HG03108 (cell line): ENCODE measurements around the gene TGFB2.

Source experiments
- ATAC-seq: cut with Tn5 transposase; IDR thresholded peaks from one replicate; pipeline ENCODE4 v1.9.1; 2021; ENCODE audit warnings: moderate library complexity; ENCODE audit not compliant: unreplicated experiment

TGFB2 gene

DNA sequence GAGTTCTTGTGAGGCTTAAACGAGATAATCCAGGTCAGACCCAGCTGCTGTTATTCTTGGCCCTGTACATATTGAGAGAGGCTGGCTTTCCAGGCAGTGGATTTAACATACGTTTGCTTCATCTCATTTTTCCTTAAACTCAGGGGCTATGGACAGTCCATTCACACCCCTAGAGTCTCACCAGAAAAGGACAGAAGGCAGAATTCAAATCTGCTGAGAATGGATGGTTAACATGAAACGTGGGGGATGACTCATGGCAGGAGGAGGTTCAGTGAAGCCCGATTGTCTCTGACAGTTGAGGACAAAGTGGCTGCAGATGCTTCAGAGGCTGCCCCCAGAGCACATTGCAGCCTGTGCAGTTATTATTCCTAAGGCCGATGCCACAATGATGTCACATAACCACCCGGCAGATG lies 39.5 kb downstream of the TGFB2 start:
- no peak for ATAC-seq

DNA sequence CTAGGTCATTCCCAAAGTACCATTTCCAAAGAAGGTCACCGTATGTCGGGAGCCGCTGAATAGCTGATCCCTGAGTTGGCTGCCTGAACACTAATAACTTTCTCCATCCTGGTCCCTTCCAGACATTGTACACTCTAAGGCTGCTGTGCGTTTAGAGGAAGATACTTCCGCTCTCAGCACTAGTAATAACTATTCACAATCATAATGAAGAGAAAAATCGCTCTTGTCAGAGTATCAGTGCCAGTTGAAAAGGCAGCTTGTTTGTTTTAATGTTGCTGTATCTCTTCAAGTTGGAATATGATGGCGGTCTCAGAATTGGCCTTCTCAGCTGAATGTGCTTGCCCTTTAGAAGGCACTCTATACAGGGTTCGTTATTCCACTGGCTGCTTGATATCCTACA lies 43.5 kb downstream of the TGFB2 start:
- no peak for ATAC-seq

DNA sequence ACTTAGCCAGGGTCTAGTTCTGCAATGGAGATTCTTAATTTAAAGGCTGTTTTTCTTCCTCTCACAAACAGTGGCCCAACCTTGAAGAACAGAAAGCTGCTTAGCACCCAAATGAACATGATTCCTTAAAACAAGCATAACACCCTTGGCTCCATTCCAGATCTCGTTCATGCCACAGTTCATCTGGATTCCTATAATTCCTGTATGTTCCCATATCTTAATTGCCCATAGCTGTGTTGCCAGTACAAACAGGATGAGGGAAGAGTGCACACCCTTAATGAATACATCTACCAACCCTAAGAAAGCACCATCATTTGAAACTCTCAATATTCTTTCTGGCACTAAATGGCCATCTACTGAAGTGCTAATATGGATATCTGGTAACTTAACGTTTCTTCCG lies 45.5 kb downstream of the TGFB2 start:
- no peak for ATAC-seq

DNA sequence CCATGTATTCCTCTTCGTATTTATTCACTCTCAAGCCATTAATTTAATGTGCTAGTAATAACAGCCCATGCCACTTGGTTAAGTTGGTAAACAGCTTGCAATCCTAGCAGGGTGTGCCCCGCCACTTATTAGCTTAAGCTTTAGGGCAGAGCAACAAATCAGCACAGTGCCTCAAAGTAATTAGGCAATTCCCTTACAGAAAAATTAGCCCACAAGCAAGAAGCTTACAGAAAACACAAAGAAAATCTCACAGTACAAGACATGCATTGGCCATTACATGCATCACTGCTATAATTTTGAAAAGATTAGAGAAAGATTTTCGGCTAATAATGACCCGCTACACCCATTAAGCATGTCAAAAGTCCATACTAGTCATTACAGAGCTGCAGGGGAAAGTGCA lies 47.6 kb downstream of the TGFB2 start:
- no peak for ATAC-seq

DNA sequence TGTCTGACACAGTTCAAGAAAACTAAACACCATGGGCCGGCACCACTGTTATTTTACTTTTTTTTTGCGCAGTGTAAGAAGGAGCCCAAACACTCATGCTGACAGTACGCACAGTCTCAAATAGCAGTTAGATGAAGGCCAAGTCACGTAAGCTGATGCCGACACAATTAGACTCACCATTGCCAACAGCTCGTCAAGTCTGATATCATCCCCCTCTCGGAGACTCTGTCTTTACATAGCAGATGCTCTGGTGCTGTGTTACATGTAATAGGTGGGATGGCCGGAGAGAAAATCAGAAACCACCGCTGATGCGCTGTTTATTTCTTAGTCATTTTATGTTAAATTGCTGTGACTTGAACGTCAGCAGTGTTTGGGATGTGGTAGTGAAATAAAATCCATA lies 49.3 kb downstream of the TGFB2 start:
- no peak for ATAC-seq

DNA sequence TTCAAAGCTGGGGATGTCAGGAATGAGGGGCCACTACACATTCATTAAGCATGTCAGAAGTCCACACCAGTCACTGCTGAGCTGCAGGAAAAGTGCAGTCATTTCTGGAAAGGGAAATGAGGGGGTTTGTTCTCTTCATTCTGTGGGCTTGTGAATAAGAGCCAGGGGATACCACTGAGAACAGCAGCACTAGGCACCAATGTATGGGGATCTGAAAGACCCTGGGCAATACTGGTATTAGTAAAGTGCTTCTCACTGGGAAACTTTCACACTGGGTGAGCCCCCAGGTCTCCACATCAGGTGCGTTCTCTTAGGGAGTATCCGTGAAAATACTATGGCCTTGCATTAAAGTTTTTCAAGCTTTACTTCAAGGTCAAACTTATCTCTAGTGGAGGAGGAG lies 49.9 kb downstream of the TGFB2 start:
- ATAC-seq, result no peak

DNA sequence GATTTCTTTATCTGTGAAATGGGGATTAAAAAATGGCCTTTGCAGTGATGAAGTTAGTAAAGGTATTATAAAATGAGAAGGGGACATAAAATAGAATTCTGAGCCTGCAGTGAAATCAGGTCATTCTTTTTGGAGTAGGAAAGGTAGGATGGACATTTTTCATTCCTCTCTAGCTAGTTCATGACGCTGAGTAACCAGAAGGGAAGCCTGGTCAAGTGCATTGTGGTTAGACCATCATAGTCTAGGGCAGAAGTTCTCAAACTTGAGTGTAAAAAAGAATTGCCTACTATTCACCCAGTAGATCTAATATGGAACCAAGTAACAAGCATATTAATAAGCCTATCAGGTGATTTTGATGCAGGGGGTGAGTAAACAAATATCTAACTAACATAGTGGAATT lies 50.8 kb downstream of the TGFB2 start:
- no peak for ATAC-seq

DNA sequence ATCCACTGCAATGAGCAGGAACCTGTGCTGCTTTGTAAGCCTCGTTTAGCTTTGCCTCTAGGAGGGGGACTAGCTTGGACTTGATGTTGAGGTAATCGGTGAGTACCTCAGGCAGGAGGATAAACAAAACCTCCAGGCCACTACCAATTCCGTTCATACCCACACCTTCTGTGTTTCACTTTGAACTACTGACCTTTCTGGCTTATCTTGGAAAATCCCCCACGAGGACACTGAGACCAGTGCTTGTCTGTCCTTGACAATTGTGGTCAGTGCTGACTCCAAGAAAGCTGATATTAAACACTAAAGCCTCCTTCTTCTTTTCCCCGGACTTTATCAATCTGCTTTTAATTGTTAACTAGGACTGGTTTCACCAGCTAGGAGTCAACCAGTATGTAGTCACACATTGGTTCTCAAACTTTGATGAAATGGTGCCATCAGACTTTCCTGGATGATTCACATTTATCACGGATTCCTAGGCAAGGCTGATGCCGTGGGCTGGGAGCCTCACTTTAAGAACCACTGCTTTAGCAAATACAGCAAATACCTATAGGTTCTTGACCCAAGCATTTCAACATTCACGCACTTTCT lies 52.7 kb downstream of the TGFB2 start:
- no peak for ATAC-seq

DNA sequence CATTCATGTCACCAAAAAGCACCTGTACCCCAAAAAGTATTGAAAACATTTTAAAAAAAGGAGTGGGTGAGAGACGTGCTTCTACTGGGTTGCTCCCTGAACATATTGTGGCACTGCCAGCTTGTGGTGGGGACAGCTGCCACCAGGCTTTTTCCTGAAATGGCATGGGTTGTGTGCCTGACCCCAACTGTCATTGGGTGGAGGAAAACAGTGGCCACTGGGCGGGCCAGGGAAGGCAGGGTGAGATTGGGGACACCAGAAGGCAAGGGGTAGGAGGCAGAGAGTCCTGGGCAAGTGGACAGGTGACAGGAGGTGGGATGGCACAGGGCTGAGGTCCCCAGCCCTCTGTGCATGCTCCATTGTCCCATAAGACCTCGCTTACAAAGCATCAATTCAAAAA lies 55.5 kb downstream of the TGFB2 start:
- ATAC-seq, result no peak

DNA sequence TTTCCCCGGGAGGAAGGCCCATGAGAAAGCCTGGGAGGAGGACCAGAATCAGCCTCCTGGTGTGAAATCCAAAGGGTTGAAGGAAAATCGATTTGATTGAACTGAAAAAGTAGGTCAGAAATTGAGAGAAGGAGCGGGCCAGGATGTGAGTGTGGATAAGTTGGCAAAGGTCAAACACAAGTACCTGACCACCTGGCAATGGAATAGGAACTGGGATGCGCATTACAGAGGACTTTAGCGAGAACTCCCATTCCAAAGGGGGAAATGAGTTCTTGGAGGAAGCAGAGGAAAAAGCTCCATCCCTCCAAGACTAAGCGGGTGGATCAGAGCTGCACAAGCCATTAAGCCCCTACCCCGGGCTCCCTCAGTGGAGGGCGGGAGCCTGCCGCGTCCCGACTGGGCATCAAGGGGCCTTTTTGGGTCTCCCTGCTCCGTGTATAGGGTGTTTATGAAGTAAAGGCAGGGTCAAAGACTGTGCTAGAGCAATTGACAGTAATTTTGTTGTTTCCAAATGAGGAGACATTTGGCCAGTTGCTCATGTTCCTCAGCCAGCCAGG lies 56.4 kb downstream of the TGFB2 start:
- ATAC-seq, result no peak

DNA sequence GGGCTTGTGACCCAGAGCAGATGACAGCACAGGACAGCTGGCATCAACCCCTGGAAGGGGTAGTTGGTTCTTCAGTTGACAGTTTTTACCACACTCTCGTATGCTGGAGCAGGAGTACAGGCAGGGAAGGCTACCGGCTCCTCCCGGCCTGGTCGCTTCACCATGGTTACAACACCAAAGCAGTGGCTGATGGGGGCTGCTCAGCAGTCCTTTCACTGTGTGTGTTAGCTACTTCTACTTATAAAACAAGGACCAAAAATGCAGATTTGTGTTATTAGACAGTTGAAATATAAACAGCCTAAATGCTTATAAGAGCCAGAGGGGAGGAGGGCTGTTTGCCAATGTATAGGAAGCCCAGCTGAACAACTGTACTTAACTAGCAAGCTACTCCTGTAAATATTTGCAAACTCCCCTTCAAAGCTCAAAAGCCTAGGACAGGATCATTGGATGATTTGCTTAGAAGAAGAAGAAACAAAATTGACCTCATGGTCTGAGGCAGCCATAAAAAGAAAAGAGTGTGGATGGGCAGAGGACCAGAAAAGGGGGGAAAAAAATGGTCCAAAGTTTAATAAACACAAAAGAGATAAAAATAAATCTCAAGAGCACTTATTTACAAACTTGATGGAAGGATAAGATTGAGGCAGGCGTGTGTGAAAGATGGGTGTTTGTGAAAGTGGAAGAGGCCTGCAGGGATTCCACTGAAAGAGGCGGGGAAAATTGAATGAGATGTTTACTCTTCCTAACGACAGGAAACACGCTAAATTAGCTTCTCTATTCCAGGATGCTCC lies 57.1 kb downstream of the TGFB2 start:
- ATAC-seq, result no peak

DNA sequence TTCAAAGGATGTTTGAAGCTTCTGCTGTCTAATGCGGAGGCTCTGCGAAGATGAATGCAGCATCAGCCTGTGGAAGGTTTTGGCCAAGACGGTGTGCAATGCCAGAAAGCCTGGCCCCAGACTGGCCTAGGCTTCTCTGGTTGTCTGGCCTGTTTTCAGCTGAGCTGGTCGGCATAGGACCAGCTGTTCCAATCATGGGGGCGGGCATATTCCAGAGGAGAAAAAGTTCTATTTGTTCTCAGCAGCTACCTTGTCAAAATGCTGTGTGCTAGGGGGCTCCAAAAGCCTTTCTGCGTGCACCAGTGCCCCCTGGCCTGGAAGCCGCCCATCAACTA lies 57.6 kb downstream of the TGFB2 start:
- no peak for ATAC-seq

DNA sequence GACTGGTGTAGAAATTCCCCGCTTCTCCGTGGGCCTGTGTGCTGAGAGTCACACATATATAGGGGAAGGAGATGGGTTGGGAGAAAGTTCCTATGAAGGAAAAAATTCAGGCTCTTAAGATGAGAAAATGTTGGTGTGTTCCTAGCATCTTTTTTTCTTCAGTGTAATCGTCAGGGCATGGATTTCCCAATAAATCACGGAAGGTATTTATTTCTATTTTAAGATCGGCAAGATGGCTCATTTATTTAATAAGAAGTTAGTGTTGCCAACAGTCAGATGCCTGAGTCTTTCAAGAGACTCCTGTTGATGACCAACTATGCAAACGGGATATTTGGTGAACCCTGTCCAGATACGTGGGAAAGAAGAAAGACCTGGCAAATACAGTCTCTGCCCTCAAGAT lies 58.2 kb downstream of the TGFB2 start:
- ATAC-seq, result no peak

DNA sequence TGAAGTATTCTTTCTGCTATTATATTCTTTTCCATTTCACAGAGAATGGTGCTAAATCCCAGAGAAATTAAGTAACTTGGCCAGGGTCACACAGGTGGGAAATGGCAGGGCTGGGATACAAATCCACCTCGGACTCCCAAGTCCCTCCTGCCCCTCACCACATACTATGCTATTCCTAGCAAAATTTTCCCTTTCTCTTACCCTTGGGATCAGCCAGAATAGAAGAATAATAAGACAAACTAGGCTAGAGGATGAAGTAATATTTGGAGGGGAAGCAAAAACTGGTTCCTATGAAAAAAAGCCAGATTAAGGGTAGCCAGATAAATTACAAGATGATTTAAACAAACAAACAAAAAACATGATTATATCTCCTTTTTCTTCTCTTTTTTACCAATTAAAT lies 62.5 kb downstream of the TGFB2 start:
- no peak for ATAC-seq

DNA sequence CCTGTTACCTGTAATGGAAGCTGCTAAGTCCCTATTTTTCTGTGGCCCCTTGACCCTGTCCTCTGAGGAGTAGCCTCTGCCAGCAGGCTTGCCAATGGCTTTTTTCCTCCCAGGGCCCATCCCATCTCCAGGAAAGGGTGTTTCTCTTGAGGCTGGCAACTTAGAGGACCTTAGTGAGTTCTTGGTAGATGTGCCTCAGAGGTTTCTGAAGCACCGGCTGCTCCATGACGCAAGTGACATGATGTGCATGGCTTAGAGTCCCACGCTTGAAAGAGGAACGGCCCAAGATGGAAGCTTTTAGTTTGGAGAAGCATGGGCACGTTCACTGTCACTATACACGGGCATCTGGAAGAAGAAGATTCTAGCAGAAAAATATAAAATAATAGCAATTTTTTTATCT lies 63.0 kb downstream of the TGFB2 start:
- ATAC-seq, result no peak

DNA sequence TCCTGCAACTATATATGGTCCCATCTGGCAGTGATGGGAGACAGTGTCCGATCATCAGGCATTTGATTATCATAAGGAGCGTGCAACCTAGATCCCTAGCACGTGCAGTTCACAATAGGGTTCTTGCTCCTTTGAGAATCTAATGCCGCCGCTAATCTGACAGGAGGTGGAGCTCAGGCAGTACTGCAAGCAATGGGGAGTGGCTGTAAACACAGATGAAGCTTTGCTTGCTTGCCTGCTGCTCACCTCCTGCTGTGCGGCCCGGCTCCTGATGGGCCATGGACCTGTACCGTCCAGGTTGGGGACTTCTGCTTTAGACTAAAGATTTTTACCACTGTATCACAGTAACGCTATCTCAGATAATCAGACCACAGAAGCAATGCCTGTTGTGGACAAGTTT lies 63.8 kb downstream of the TGFB2 start:
- no peak for ATAC-seq

DNA sequence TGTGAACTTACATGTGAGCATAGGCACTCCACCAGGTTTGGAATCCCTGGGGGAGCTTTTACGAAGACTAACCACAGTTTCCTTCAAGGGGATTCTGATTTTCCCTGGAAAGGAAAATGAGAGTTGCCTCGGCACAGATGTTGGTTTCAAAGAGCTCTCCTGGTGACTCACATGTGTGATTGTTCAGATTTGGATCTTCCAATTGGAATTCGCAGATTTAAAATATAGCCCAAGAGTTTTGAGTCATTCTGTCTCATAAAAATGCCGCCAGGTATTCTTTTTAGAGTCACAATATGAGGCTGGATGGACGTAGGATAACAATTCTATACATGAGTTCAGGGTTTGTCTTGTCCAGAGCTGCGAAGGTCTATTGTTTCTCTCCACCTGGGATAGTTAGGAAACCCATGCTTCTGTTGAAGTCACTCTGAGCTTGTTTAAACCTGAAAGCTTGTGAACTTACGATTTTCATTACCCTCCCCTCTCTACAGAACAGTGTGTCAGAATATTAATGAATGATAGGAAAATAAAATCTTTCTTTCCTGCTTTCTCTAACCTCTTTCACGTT lies 64.9 kb downstream of the TGFB2 start:
- ATAC-seq, result no peak

DNA sequence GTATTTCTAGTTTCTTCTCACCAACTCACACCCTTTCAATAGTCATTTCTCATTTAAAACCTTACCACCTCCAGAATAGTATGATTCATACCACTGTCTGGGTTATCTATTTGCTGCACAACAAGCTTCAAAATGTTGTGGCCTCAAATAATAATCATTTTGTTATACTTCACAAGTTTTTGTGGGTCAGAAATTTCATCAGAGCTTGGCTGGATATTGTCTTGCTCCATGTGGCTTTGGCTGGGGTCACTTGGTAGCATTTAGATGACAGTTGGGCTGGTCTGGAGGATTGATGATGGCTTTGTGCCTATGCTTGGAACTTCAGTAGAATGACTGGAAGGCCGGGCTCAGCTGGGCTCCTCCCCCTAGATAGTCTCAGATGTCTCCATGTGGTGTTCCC lies 66.0 kb downstream of the TGFB2 start:
- ATAC-seq, result no peak

DNA sequence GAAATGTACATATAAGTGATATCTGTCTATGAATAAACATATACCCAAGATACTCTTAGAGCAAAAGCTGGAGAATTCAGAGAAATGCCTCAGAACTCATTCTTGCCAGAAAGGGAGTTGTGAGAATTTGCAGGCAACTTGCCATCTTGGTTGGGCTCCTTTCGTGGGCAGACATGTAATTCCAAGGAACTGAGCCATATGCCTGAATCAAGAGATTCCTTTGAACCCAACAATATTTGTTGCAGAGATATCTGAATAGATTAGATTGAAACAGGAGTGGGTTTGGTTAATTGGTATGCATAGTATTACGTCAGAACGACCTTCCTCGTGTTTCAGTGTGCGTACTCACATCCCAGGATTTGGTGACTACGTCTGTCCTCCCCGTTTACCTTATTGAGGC lies 67.0 kb downstream of the TGFB2 start:
- ATAC-seq, result no peak

DNA sequence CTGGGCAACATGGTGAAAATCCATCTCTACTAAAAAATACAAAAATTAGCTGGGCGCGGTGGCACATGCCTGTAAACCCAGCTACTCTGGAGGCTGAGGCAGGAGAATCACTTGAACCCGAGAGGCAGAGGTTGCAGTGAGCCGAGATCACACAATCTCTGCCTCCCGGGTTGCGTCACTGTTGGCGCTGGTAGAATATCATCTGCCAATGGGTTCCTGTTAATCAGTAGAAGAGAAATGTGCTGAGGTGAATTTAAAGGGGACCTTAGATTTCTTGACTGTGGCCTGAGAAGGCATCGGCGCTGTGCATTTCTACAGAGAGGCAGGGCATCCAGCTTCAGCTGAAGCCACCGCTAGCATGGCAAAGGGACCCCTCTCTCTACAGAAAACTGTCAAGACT lies 68.0 kb downstream of the TGFB2 start:
- no peak for ATAC-seq

DNA sequence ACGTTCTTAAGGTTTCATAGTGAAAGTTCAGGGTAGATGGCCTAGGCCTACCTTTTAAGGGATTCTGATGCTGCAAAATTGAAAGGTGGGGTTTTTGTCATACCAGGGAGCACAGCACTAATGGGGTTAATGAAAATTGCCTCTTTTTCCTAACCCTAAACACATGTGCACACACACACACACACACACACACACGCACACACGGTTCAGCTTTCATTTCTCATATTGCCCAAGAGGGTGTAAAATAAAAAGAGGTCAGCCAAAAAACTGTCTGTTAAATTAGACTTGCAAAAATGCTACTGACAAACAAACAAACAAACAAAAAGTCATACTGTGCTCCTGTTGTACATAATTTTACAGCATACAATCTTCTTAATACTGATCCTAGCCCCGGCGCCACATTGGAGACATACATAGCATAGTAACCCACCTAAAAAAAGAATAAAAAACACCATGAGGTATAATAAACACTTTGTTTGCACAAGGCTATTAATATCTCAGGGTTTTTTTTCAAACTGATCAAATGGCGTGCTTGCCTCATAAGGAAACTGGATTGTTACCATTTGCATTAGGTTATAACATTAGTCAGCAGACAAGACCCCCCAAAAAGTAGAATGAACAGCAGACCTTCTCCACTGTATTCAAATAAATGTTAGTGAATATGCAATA lies 69.1 kb downstream of the TGFB2 start:
- no peak for ATAC-seq

DNA sequence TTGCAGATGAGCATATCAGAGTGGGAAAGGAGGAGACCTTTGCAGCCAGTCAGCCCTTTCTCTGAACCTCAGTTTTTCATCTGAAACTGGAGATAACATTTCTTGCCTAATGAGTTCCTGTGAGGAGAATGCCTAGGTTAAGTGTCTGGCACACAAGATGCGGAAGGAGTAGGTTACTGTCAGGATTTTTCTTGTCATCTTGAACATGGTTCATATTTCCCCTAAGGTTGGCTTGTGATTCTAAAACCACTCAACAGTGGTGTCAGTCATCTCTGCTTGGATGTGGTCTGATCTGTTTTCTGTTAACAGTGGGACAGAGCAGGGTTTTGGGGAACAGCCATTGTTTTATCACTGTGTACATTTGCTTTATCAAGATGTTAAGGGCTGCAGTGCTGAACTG lies 70.6 kb downstream of the TGFB2 start:
- ATAC-seq, result no peak
